GM19239 (cell line): Measurements from ENCODE around the gene DNTTIP2.
"Not testable (repeated sequence)": the region's sequence is repeated elsewhere in the genome, so short reads cannot be mapped to it uniquely, and the experiment has no call there.

Experiments used
- DNase-seq: peaks from one replicate; pipeline ENCODE4 v3.0.0; 2011; ENCODE audit warnings: low spot score; ENCODE audit not compliant: insufficient read length
- FAIRE-seq: peaks from 2 replicates; lab custom pipeline; 2011; peaks lifted over from hg19 to GRCh38; lab: Jason Lieb, UNC

Gene DNTTIP2

DNA sequence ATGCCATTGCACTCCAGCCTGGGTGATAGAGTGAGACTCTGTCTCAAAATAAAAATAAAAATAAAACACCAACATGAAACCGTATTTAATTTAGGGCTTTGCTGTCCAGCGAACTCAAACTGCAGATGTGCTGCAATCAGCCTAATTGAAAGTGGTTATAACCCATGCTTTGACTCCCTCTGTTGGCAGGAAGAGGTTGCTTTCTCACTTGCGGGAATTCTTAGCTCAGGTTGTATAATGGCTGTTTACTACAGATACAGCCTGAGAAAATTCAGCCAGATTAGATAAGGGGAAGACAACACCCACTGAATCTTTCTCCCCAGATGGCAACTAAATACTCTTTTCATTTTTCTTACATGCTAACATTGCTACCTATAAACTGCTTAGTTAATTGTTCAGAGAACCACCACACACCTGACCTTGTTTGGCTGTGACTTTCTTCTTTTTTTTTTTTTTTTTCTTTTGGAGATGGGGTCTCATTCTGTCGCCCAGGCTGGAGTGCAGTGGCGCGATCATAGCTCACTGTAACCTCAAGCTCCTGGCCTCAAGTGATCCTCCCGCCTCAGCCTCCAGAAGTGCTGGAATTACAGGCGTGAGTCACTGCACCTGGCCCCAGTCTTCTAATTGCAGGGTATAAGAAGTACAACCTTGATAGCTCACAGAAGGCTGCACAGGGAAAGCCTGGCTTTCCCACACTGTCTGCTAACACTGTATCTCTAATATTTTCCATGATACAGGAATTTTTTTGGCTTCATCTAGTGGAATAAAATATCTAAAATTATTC is 34.6 kb downstream of the DNTTIP2 start:
- FAIRE-seq (peak; percentile 89), DNase-seq (peak; percentile 30)

DNA sequence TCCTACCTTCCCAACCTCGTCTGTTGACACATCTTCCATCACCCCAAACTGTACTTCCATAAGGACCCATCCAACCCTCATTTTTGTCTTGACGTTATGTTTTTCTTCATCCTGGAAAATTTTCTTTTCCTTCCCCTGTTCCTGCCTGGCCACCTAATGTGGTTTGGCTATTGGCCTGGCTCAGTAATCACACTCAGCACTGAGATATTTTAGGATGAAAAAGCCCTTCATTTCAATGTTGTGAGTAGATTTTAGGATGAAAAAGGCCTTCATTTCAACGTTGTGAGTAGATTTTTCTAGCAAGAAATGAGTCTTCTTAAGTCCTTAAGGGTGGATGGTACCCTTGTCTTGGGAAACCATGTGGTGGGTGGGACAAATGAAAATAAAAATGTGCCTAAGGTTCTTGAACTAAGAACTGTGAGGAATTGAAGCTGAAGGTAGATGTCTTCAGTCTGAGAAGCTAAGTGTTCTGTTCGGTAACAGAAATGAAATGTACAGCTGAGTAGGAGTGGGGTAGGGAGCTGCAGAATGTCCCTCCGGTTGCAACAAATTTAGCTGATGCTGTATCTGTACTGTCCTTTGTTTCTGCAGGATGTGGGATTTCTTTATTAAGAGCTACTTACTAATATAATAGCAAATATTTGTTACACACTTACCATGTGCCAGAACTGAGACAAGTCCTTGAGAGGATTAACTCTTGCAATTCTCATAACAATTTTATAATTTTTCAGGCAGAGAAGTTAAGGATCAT is 36.1 kb downstream of the DNTTIP2 start:
- FAIRE-seq (no peak), DNase-seq (no peak)

DNA sequence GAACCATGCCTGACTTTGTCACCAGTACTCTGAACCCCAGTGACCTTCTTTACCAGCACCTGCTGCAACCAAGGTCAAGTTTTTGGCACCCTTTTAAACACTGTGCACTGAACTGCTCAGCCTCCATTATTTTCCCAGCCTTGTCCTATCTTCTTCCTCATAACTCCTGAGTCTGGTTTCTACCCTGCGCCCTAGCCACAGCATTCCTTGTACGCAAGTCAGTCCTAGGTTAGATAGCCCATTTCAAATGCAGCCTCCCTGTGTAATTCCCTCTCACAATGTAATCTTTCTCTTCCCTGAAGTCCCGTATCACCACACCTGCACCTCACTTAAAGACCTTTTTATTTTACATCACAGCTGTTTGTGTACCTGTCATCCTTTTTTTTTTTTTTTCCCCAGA is 37.2 kb downstream of the DNTTIP2 start:
- FAIRE-seq (no peak), DNase-seq (no peak)

DNA sequence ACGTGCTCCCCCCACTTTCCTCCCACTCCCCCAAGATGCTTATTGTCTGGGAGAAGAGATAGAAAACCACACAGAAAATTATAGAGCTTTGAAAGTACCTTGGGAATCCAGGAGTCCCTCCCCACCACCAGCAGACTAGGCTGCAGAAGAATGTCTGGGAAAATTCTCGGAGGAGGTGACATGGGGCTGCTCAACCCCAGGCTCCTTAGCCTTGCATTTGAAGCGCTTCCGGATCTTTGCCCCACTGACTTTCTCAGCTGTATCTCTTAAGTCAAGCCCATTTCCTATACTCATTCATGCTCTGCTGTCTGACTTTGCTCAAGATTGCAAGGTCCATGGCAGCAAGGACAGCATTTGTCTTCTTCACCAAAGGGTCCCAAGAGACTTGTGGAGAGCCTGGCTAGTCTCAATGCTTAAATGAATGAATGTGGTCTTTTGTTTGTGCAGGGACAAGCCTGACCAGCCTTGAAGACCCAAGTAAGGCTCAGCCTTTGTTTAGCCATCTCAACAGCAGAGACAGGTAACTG is 38.0 kb downstream of the DNTTIP2 start:
- DNase-seq (no peak), FAIRE-seq (no peak)

DNA sequence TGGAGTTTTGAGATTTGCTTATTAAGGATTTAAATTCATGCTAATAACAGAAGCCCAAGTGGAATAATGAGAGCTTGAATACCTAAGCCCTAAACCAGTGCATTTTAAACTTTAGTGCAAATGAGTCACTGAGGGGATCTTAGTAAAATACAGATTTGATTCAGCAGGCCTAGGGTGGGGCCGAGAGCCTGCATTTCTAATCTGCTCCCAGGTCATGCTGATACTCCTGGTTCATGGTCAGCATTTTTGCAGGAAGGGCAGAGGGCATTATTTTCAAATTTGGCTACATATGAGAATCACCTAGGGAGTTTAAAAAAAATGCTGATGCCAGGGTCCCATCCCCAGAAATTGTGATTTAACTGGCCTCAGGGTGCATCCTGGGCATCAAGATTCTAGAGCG is 39.3 kb downstream of the DNTTIP2 start:
- FAIRE-seq (no peak), DNase-seq (no peak)

DNA sequence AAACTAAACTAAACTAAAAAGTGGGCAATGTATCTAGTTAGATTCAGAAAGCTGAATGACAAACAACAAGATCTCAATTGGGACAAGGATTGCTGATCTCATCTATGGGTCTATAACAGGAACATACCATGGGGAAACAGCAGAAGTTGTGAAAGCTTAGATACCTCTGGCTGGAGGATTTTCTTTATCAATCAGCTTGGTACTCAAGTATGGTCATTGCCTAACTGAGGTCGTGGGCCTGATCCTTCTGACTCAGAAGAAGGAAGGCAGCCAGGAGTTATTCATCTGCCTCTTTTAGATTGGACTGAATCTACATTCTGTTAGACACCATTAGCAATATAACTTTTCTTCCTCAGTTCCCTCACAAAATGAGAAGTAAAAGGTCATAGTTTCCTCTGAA is 39.7 kb downstream of the DNTTIP2 start:
- DNase-seq (no peak), FAIRE-seq (no peak)

DNA sequence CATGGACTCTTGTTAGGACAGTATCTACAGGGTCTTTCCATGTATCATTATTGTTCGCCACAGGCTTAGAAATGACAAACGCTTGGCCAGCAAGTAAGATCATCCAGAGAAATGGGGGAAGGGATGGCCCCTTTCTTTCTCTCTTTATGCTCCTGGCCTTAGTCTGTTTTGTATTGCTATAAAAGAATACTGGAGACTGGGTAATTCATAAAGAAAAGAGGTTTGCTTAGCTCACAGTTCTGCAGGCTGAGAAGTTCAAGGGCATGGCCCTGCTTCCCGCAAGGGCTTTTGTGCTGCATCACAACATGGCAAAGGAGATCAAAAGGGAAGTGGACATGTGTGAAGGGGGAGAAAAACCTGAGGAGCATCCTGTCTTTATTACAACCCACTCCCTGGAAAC is 41.0 kb downstream of the DNTTIP2 start:
- no peak for DNase-seq
- FAIRE-seq, result no peak

DNA sequence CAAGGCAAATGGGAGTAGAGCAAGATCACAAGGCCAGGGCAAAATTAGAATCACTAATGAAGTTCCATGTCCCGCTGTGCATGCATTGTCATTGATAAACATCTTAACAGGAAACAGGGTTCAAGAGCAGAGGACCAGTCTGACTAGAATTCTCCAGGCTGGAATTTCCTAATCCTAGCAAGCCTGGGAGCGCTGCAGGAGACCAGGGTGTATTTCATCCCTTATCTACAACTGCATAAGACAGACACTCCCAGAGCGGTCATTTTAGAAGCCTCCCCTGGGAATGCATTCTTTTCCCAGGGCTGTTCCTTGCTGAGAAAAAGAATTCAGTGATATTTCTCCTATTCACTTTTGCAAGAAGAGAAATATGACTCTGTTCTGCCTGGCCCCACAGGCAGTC is 45.7 kb downstream of the DNTTIP2 start:
- not testable (repeated sequence) for DNase-seq, FAIRE-seq

DNA sequence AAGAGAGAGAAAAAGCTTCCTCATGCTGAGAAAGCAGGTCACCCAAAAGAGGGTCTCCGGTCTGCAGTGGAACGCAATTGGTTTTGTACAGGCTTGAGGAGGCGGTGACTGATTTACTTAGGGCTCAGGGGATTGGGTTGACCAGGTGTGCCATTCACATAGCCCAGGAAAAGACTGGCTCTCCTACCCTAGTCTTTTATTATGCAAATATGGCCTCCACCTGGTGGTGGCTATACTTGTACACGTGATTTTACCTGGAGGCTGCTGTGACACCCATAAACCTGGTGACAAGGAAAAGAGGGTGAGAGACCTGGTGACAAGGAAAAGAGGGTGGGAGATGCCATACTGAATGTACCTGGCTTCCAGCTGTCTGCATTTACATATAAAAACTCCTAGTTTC is 49.9 kb downstream of the DNTTIP2 start:
- FAIRE-seq (no peak), DNase-seq (no peak)

DNA sequence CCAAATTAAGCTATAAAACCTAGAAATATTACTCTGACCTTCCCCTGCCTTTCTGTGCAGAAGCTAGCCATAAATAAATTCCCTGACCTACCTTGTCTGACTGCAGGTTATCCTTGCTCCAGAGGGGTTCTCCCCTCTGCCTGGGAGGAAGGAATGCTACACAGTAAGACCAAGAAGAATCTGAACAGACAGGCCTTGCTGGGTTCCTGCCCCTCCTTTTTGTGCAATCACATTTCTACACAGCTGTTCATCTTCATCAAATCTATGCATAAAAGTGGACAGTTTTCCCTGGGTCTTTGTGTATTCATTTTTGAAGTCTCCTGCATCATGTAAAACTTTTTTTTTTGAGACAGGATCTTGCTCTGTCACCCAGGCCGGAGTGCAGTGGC is 50.6 kb downstream of the DNTTIP2 start:
- no peak for DNase-seq
- FAIRE-seq, result no peak

DNA sequence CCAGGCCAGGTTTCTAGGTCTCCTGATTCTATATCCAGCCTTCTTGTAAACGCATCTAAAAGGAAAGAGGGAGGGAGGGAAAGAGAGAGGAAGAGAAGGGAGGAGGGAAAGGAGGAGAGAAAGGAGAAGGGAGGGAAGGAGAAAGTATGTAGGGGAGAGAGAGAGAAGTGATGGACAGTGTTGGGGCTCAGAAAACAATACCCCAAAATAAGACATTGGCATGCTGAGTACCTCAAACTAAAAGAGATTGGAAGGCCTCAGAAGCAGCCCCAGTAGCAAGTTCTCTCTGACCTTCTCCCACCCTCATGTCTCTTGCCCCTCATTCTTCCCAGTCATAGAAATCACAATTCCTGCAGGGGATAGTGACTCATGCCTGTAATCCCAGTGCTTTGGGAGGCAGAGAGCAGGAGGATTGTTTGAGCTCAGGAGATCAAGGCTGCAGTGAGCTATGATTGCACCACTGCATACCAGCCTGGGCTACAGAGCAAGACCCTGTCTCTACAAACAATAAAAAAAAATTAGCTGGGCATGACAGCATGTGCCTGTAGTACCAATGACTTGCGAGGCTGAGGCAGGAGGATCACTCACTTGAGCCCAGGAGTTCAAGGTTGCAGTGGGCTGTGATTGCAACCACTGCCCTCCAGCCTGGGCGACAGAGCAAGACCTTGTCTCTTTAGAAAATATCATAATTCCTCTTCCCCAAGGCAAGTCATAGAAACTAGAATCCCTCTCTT is 51.2 kb downstream of the DNTTIP2 start:
- FAIRE-seq, result no peak
- DNase-seq, result no peak

DNA sequence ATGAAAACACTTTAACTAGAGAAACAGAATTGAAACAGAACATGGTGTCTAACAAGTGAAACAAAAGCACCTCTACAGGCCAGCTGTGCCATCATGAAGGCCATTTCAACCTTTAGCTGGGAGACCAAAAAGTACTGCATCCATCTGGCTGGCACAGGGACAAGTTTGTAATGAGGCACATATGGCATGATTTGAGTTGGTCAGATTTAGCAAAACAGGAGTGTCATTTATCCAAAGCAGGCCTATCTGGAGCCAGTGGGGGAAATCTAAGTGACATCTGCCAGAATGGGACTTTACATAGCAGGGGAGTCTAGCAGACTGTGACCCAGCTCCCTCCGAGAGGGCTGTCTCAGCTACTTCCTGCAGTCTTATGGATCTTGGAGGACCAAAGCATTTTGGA is 51.9 kb downstream of the DNTTIP2 start:
- DNase-seq (no peak), FAIRE-seq (no peak)

DNA sequence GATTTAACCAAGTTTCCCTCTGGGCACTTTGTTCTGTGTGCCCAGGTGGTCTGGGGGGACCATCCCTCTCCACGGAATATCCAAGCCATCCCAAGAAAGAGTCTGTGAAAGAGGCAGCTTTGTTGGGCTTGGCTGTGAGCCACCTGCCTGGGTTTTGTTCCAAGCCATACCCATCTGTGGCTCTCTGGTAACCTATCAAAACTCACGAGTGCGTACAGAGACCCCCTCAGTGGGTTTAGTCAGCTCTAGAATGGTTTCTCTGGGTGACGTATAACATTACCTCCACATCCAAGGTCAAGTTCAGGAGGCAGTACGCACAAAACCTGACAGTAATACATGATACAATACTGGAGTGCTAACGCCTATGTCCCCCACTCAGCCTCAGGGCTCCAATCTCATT is 54.2 kb downstream of the DNTTIP2 start:
- no peak for DNase-seq
- FAIRE-seq, result no peak

DNA sequence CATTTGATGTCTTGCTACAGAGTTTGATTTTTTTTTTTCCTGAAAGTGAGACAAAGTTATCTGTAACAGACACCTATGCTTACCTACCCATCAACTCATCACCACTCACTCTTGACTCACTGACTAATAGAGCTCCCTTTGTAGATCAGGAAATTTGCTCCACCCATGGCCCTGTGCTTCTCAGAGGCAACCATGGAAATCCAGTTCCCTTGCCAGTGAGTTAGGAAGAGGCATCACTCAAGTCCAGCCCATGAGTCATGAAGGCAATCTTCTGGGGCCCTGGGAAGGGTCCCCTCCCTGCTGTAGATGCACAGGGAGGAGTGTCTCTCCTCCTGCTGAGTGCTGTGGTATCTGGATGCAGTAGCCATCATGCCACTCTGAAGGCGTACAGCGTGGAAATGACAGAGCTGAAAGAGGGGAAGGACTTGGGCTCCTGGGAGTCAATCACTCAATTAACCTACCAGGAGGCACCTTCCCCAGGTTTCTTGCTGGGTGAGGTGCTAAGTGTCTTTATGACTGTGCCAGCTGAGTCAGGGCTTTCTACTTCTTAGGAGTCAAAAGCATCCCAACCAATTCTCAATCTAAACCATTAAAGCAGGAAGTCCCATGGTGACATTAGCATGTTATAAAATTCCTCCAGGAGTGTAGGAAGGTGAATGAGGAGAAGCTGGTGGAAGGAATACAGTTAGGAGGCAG is 56.1 kb downstream of the DNTTIP2 start:
- FAIRE-seq (no peak), DNase-seq (no peak)

DNA sequence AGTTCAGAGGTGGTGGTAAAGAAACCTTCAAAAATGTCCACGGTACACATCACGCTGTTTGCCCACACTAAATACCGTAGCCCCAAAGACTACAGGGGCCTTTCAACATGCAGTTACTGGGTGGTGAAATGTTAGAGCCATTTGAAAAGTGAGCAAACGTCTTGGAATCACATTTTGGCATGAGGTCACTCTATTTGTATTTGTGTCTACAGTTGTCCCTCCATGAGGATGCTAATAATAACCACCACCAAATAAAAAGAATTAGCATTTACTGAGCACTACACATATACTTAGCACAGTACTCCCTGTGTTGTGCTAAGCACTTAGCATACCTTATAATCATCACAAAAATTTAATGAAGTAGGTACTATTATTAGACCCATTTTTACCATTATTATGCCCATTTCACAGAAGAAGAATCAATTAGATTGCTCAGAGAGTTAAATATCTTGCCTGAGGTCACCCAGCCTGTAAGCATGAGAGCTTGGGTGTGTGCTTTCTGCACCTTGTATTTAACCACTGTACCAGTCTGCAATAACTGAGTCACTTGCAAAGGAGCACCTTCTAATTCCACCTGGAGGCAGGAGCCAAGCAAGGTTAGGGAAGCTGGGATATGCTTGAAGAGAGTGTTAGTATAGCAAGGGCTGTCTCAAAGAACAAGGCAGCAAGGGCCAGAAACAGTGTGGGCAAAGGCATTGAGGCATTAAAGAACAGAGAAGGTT is 57.4 kb downstream of the DNTTIP2 start:
- no peak for DNase-seq
- no peak for FAIRE-seq

DNA sequence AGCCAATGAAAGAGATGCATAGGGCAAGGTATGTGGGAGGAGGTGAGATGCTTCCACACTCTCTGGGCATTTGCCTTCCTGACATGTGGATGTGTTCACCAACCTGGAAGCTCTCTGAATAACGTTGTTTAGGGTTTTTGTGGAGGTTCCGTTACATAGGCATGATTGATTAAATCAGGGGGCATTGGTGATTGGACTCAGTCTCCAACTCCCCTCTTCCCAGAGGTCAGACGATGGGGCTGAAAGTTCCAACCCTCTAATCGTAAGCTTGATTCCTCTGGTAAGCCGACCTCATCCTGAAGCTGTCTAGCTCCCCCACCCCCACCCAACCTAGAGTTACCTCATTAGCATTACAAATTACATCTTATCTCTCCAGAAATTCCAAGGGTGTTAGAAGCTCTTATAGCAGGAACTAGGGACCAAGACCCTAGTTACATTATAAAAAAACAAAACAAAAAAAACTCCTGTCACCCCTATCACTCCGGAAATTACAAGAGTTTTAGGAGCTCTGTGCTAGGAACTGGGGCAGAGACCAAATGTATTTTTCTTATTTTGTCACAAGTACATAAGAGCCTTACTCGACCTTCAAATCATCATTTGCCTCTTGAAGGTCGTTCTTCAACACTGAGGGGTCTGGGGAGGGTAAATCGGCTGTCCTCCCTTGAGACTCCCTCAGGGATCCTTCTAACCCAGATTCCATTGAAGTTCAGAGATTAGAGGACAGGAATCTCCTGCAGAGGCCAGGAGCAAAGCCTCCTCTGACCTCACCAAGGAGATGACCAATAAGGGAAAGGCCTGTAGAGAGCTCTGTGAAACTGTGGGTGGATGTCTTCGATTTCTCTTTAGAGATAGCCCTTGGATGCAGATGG is 58.2 kb downstream of the DNTTIP2 start:
- no peak for FAIRE-seq

DNA sequence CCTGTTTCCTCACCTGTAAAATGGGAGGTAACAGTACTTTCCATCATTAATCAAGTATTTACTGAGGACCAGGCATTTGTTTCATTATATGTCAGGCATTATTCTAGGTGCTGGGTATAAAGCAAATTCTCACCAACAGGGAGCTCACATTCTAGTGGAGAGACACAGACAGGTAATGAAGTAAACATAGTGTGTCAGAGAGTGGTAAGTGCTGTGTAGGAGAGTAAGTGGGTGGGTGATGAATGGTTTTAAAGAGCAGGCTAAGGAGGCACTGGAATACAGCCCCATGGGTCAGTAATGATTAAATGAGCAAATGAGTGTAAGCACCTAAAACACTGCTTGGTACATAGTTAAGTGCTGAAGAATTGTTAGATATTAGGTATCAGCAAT is 60.4 kb downstream of the DNTTIP2 start:
- DNase-seq (no peak), FAIRE-seq (no peak)

More for the DNA sequence above, 58.2 kb downstream of the DNTTIP2 start:
- DNase-seq, result no peak

DNA sequence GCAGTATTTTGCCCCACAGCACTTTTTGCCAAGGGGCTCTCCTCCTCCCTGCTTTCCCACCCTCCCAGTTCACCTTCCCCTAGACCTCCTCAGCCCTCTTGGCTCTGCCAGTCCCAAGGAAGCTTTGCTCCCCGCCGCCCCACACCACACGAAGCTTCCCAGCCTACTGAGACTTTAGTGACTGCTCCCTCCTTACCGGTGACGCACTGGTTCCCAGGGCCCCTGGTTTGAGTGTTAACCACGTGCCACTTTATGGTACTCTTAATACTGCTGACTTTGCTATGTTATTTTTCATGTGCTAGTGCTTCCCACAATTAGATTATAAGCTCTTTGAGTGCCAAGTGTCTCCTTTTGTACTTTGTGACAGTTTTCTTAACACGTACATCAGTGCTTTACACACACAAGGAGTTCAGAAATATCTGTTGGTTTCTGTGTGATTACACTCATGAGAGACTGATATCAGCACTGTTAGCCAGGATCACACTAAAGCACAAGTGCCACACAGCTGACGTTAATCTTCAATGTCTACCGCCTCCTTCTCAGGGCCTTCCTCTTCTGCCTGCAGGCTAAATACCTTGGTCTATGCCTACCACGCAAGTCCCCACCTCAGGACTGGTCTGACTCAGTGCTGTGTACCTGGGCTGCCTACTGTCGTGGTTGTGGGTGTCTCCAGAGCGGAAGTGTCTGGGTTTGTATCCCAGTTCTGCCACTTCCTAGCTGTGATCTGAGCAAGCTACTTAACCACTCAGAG is 61.0 kb downstream of the DNTTIP2 start:
- no peak for FAIRE-seq
- no peak for DNase-seq
